Spleen (tissue), 11 donors: Measurements from ENCODE around the gene HINT2. TPM values are rescaled to one million over a fixed set of nuclear protein-coding genes. Genes with fewer than 3 reads are reported as not detected.

Source experiments
- DNase-seq: peaks from one replicate; pipeline ENCODE4 v3.0.0-alpha.2; 2020
- H3K27ac ChIP-seq, 8 donors: fragments of 200-600 bp; sonication (generic) in 7 of 8; 1 replicate in 4 of 8; 2 replicates in 4 of 8; pipeline versions ENCODE4 v1.5.0 to v1.8.0; 2016 to 2021; ENCODE audit warnings: inconsistent platforms in 4 of 8, mild to moderate bottlenecking in 4 of 8, moderate library complexity in 1 of 8
- H3K27me3 ChIP-seq, 7 donors: fragments of 200-600 bp; sonication (generic) in 6 of 7; replicated peaks in 1 of 7; 1 replicate in 4 of 7; 2 replicates in 3 of 7; pipeline versions ENCODE4 v1.5.0 to v1.8.0; 2016 to 2021; ENCODE audit warnings: inconsistent platforms in 3 of 7, mild to moderate bottlenecking in 1 of 7
- H3K36me3 ChIP-seq, 6 donors: fragments of 200-600 bp; sonication (generic) in 5 of 6; 1 replicate in 4 of 6; 2 replicates in 2 of 6; pipeline versions ENCODE4 v1.5.0 to v1.8.0; 2016 to 2021; ENCODE audit warnings: inconsistent platforms in 2 of 6
- H3K4me1 ChIP-seq, 6 donors: fragments of 200-600 bp; sonication (generic) in 5 of 6; 1 replicate in 3 of 6; 2 replicates in 3 of 6; pipeline versions ENCODE4 v1.5.0 to v1.8.0; 2016 to 2021; ENCODE audit warnings: inconsistent platforms in 3 of 6
- H3K4me3 ChIP-seq, 8 donors: fragments of 200-600 bp; sonication (generic) in 7 of 8; 1 replicate in 4 of 8; 2 replicates in 4 of 8; pipeline versions ENCODE4 v1.5.0 to v1.8.0; 2016 to 2021; ENCODE audit warnings: inconsistent platforms in 4 of 8, mild to moderate bottlenecking in 4 of 8, moderate library complexity in 2 of 8
- H3K9me3 ChIP-seq, 8 donors: fragments of 200-600 bp; sonication (generic) in 7 of 8; 1 replicate in 4 of 8; 2 replicates in 4 of 8; pipeline versions ENCODE4 v1.5.0 to v1.8.0; 2016 to 2021; ENCODE audit warnings: inconsistent platforms in 4 of 8
- CTCF ChIP-seq, 11 experiments: fragments of 200-600 bp in 7 of 11; fragments of 450-650 bp in 4 of 11; sonication (generic) in 4 of 11; IDR thresholded peaks in 8 of 11; conservative IDR thresholded peaks in 3 of 11; 1 replicate in 7 of 11; 2 replicates in 4 of 11; pipeline versions ENCODE4 v1.4.0 to v1.8.0; 2016 to 2021; ENCODE audit warnings: antibody characterized with exemption in 11 of 11, inconsistent platforms in 4 of 11, mild to moderate bottlenecking in 1 of 11
- POLR2A ChIP-seq, 3 donors: fragments of 450-650 bp; IDR thresholded peaks; one replicate each; pipeline ENCODE4 v1.5.1; 2017; ENCODE audit warnings: antibody characterized with exemption in 3 of 3, mild to moderate bottlenecking in 1 of 3
- POLR2AphosphoS5 ChIP-seq, 3 donors: sonication (generic); formaldehyde crosslinking; IDR thresholded peaks; one replicate each; pipeline ENCODE4 v1.5.1; 2017; ENCODE audit warnings: antibody characterized with exemption in 3 of 3
- WGBS, 5 donors: extraction: QIAGEN DNeasy Blood & Tissue Kit in 3 of 5; methylation state at CpG; one replicate each; pipeline versions ENCODE4 v1.1.5 to v1.1.7; 2013 to 2018; 5-methylcytosine and 5-hydroxymethylcytosine counted together
- intact Hi-C: fragments of 100-400 bp; cut with DNase I; formaldehyde crosslinking; loops from one replicate; pipeline ENCODE4 v1.15.0; 2023; ENCODE audit warnings: low total_unique reads
- polyA plus RNA-seq, 3 donors: library from polyadenylated mRNA; stranded (reverse); fragments of 200-250 nt; gene quantifications; one replicate each; pipeline ENCODE4 v1.2.1, GENCODE V29; 2013
- small RNA-seq, 4 donors: library from RNA; depleted of rRNA; stranded (forward); fragments of <200 nt; gene quantifications; one replicate each; pipeline ENCODE3, GENCODE V24; 2016
- total RNA-seq, 7 donors: library from RNA; depleted of rRNA in 3 of 7; stranded (reverse); fragments of >200 nt in 3 of 7; fragmentation: NEBNext Ultra II Directional in 4 of 7; extraction: Animal tissue kit (Norgen Biotek cat#: 25700) in 4 of 7; gene quantifications; one replicate each; pipeline versions ENCODE4 v1.1.0 to v1.2.1, GENCODE V29; 2016 to 2021
- donor health status: healthy with polysubstance abuse.
- donor health status: DM: no; HTN: no; CAD: no; lungs with moderate emphysema.
- donor health status: DM: no; HTN: no; CAD: no.
- donor health status: Bipolar disorder and iron deficiency.
- donor health status: healthy.
- donor health status: DM: no; HTN: no; CAD: no.
- donor health status: DM: yes; HTN: yes; CAD: no.

HINT2 gene
- total and polyA plus RNA-seq, 10 donors: 20.1 to 73.6 (median 25.1) TPM

- intact Hi-C loops: no loop called here
- H3K4me3 ChIP-seq: no peak overlapping the region
- peaks cover 3 to 25% (median 21%) of the 10 kb centered on the region in 6 donors for H3K4me1 ChIP-seq
- DNase-seq: no peak
- no peaks in the 10 kb centered on the region for H3K27me3 ChIP-seq
- no peak overlapping the region for H3K27ac ChIP-seq
- H3K36me3 ChIP-seq: peaks cover 0 to 4% (median 0%) of the 10 kb centered on the region in 6 donors
- H3K9me3 ChIP-seq: no peaks in the 10 kb centered on the region
- WGBS, 5 donors: 82 to 95% (median 88%) methylated on average over 1 of the region's 1 CpG
- TF ChIP-seq POLR2AphosphoS5 (IDR thresholded peaks at IDR 0.05) (no peak), POLR2A (IDR thresholded peaks at IDR 0.05) (no peak)
Observed at GRCh38 chr9:35767458-35767857, 47.4 kb downstream of the HINT2 start.

GRCh38 chr9:35766997-35767396 lies 47.8 kb downstream of the HINT2 start:
- H3K27ac ChIP-seq: no peak overlapping the region
- H3K27me3 ChIP-seq: no peaks in the 10 kb centered on the region
- no peaks in the 10 kb centered on the region for H3K9me3 ChIP-seq
- TF ChIP-seq CTCF (IDR thresholded peaks at IDR 0.05 in 8 of 11, conservative IDR thresholded peaks at IDR 0.05 in 3 of 11): no peak
- no peak for TF ChIP-seq POLR2AphosphoS5 (IDR thresholded peaks at IDR 0.05)
- no peak for TF ChIP-seq POLR2A (IDR thresholded peaks at IDR 0.05)
- no peak overlapping the region for H3K4me3 ChIP-seq
- intact Hi-C loops: no loop called here
- WGBS, 5 donors: 81 to 88% (median 83%) methylated on average over 2 of the region's 2 CpGs
- H3K36me3 ChIP-seq: no peaks in the 10 kb centered on the region
- DNase-seq: no peak
- H3K4me1 ChIP-seq: peaks cover 3 to 21% (median 17%) of the 10 kb centered on the region in 6 donors

GRCh38 chr9:35763803-35764202 lies 51.0 kb downstream of the HINT2 start:
- no peak for DNase-seq
- TF ChIP-seq POLR2AphosphoS5 (IDR thresholded peaks at IDR 0.05): no peak
- no peak for TF ChIP-seq CTCF (IDR thresholded peaks at IDR 0.05 in 8 of 11, conservative IDR thresholded peaks at IDR 0.05 in 3 of 11)
- no peak for TF ChIP-seq POLR2A (IDR thresholded peaks at IDR 0.05)

GRCh38 chr9:35763181-35763580 lies 51.7 kb downstream of the HINT2 start:
- TF ChIP-seq POLR2A (IDR thresholded peaks at IDR 0.05): no peak
- no peak for TF ChIP-seq CTCF (IDR thresholded peaks at IDR 0.05 in 8 of 11, conservative IDR thresholded peaks at IDR 0.05 in 3 of 11)
- TF ChIP-seq POLR2AphosphoS5 (IDR thresholded peaks at IDR 0.05): no peak
- no peak overlapping the region for H3K4me3 ChIP-seq
- H3K36me3 ChIP-seq: no peaks in the 10 kb centered on the region
- WGBS, 5 donors: 86 to 98% (median 95%) methylated on average over 2 of the region's 2 CpGs
- H3K4me1 ChIP-seq: peaks cover 8 to 29% (median 11%) of the 10 kb centered on the region in 6 donors
- no peak overlapping the region for H3K27ac ChIP-seq
- intact Hi-C loops: no loop called here
- no peaks in the 10 kb centered on the region for H3K27me3 ChIP-seq
- no peaks in the 10 kb centered on the region for H3K9me3 ChIP-seq
- DNase-seq: no peak

More at GRCh38 chr9:35763803-35764202, 51.0 kb downstream of the HINT2 start:
- intact Hi-C loops: no loop called here
- Histone ChIP-seq H3K36me3 (no peaks in the 10 kb centered on the region), H3K4me1 (peaks cover 1 to 23% (median 5%) of the 10 kb centered on the region in 6 donors), H3K27me3 (no peaks in the 10 kb centered on the region), H3K27ac (no peak overlapping the region), H3K9me3 (no peaks in the 10 kb centered on the region), H3K4me3 (no peak overlapping the region)
- 90 to 96% (median 92%) methylated on average over 1 of the region's 1 CpG for WGBS, 5 donors

Small RNA genes within 50 kb of the gene (small RNA-seq; reads per million reads assigned to genes)
- gene HINT2: 0 reads per million in 4 donors

Other genes with a start within 250 kb of the HINT2 start
- 10 to 100 TPM; 24.8 to 47.1 (median 31.8) TPM for gene TESK1, start 209.8 kb downstream of the HINT2 start, total RNA-seq
- 10 to 100 TPM; 15.6 to 34.7 (median 22.7) TPM for gene TESK1, start 209.8 kb downstream of the HINT2 start, polyA plus RNA-seq
- gene CD72, start 196.6 kb downstream of the HINT2 start, total RNA-seq: 100 to 1,000 TPM in 5 of 7 donors, 10 to 100 TPM in 2; 74.4 to 160 (median 127) TPM
- 100 to 1,000 TPM in 2 of 3 donors, 10 to 100 TPM in 1; 97.4 to 159 (median 115) TPM for gene CD72, start 196.6 kb downstream of the HINT2 start, polyA plus RNA-seq
- gene SIT1, start 164.1 kb downstream of the HINT2 start, total RNA-seq: 10 to 100 TPM; 24.2 to 44.9 (median 27.5) TPM
- 10 to 100 TPM; 71.7 to 82.7 (median 82.7) TPM for gene SIT1, start 164.1 kb downstream of the HINT2 start, polyA plus RNA-seq
- over 10,000 TPM in 5 of 7 donors, 1,000 to 10,000 TPM in 2; 5,541 to 28,996 (median 23,209) TPM for gene RMRP, start 157.0 kb downstream of the HINT2 start, total RNA-seq
- gene RMRP, start 157.0 kb downstream of the HINT2 start, polyA plus RNA-seq: 100 to 1,000 TPM in 1 of 3 donors, 10 to 100 TPM in 1, not detected in 1; 42.1 to 285 TPM
- 10 to 100 TPM; 14.4 to 24.2 (median 20.8) TPM for gene CCDC107, start 156.8 kb downstream of the HINT2 start, total RNA-seq
- 10 to 100 TPM; 35.3 to 46.9 (median 37.0) TPM for gene CCDC107, start 156.8 kb downstream of the HINT2 start, polyA plus RNA-seq
- gene ARHGEF39, start 149.8 kb downstream of the HINT2 start, total RNA-seq: 1 to 10 TPM in 6 of 7 donors, under 1 TPM in 1; 0.95 to 2.8 (median 1.4) TPM
- gene ARHGEF39, start 149.8 kb downstream of the HINT2 start, polyA plus RNA-seq: 1 to 10 TPM in 2 of 3 donors, under 1 TPM in 1; 0.89 to 2.9 (median 1.1) TPM
- gene CA9, start 141.1 kb downstream of the HINT2 start, total RNA-seq: not detected
- gene CA9, start 141.1 kb downstream of the HINT2 start, polyA plus RNA-seq: under 1 TPM in 2 of 3 donors, not detected in 1; 0.26 to 0.30 TPM
- gene TPM2, start 125.1 kb downstream of the HINT2 start, total RNA-seq: 100 to 1,000 TPM in 2 of 7 donors, 10 to 100 TPM in 5; 43.1 to 231 (median 79.2) TPM
- gene TPM2, start 125.1 kb downstream of the HINT2 start, polyA plus RNA-seq: 100 to 1,000 TPM; 148 to 237 (median 190) TPM
- gene TLN1, start 82.8 kb downstream of the HINT2 start, total RNA-seq: 100 to 1,000 TPM; 356 to 881 (median 592) TPM
- gene TLN1, start 82.8 kb downstream of the HINT2 start, polyA plus RNA-seq: 100 to 1,000 TPM in 1 of 3 donors, 10 to 100 TPM in 2; 79.9 to 122 (median 95.5) TPM
- gene CREB3, start 82.4 kb downstream of the HINT2 start, total RNA-seq: 10 to 100 TPM; 21.8 to 35.9 (median 26.0) TPM
- 10 to 100 TPM; 14.7 to 26.7 (median 20.9) TPM for gene CREB3, start 82.4 kb downstream of the HINT2 start, polyA plus RNA-seq
- gene GBA2, start 65.8 kb downstream of the HINT2 start, total RNA-seq: 100 to 1,000 TPM in 1 of 7 donors, 10 to 100 TPM in 6; 70.5 to 111 (median 74.3) TPM
- gene GBA2, start 65.8 kb downstream of the HINT2 start, polyA plus RNA-seq: 10 to 100 TPM; 22.8 to 40.9 (median 37.9) TPM
- gene RGP1, start 65.8 kb downstream of the HINT2 start, total RNA-seq: 10 to 100 TPM; 19.7 to 29.2 (median 22.0) TPM
- gene RGP1, start 65.8 kb downstream of the HINT2 start, polyA plus RNA-seq: 1 to 10 TPM; 2.2 to 9.5 (median 2.5) TPM
- gene MSMP, start 60.8 kb downstream of the HINT2 start, total RNA-seq: not detected
- 1 to 10 TPM in 1 of 3 donors, under 1 TPM in 2; 0.58 to 1.6 (median 0.63) TPM for gene MSMP, start 60.8 kb downstream of the HINT2 start, polyA plus RNA-seq
- gene NPR2, start 23.5 kb downstream of the HINT2 start, total RNA-seq: 10 to 100 TPM in 2 of 7 donors, 1 to 10 TPM in 5; 6.7 to 17.1 (median 9.2) TPM
- 1 to 10 TPM; 5.8 to 7.8 (median 7.3) TPM for gene NPR2, start 23.5 kb downstream of the HINT2 start, polyA plus RNA-seq
- gene SPAG8, start 2.8 kb downstream of the HINT2 start, total RNA-seq: 1 to 10 TPM; 1.1 to 4.5 (median 2.3) TPM
- gene SPAG8, start 2.8 kb downstream of the HINT2 start, polyA plus RNA-seq: 1 to 10 TPM; 1.7 to 2.5 (median 1.7) TPM
- not detected for gene FAM221B, start 13.7 kb upstream of the HINT2 start, total RNA-seq
- not detected for gene FAM221B, start 13.7 kb upstream of the HINT2 start, polyA plus RNA-seq
- 1 to 10 TPM; 2.9 to 9.8 (median 5.9) TPM for gene TMEM8B, start 14.2 kb upstream of the HINT2 start, total RNA-seq
- gene TMEM8B, start 14.2 kb upstream of the HINT2 start, polyA plus RNA-seq: 1 to 10 TPM; 3.2 to 8.8 (median 7.2) TPM
- not detected for gene OR13J1, start 55.4 kb upstream of the HINT2 start, total RNA-seq
- not detected for gene OR13J1, start 55.4 kb upstream of the HINT2 start, polyA plus RNA-seq
- 1 to 10 TPM in 2 of 7 donors, under 1 TPM in 1, not detected in 4; 0.65 to 2.5 (median 1.6) TPM for gene HRCT1, start 91.2 kb upstream of the HINT2 start, total RNA-seq
- gene HRCT1, start 91.2 kb upstream of the HINT2 start, polyA plus RNA-seq: 1 to 10 TPM in 1 of 3 donors, under 1 TPM in 2; 0.52 to 1.1 (median 0.70) TPM
- 1 to 10 TPM in 5 of 7 donors, under 1 TPM in 2; 0.68 to 3.8 (median 1.6) TPM for gene SPAAR, start 94.4 kb upstream of the HINT2 start, total RNA-seq
- 1 to 10 TPM in 1 of 3 donors, under 1 TPM in 2; 0.46 to 1.9 (median 0.63) TPM for gene SPAAR, start 94.4 kb upstream of the HINT2 start, polyA plus RNA-seq
- gene OR2S2, start 143.1 kb upstream of the HINT2 start, total RNA-seq: not detected
- gene OR2S2, start 143.1 kb upstream of the HINT2 start, polyA plus RNA-seq: not detected
- 10 to 100 TPM in 4 of 7 donors, 1 to 10 TPM in 3; 9.3 to 16.0 (median 12.5) TPM for gene RECK, start 221.9 kb upstream of the HINT2 start, total RNA-seq
- gene RECK, start 221.9 kb upstream of the HINT2 start, polyA plus RNA-seq: 1 to 10 TPM; 2.7 to 3.6 (median 3.4) TPM